Colon (tissue), 2 donors: Measurements from ENCODE around the gene FADS3.

Experiments used
- FAIRE-seq: peaks from 2 replicates; lab custom pipeline; 2012; peaks lifted over from hg19 to GRCh38; lab: Jason Lieb, UNC
- donor health status: control.
- donor health status: control.

FADS3 gene

GRCh38 chr11:61913699-61914395 is 22.5 kb upstream of the FADS3 start:
- no peak for FAIRE-seq

- no peak for FAIRE-seq
Observed at GRCh38 chr11:61912991-61913698, 21.8 kb upstream of the FADS3 start.

GRCh38 chr11:61912530-61912898 is 21.2 kb upstream of the FADS3 start:
- no peak for FAIRE-seq

GRCh38 chr11:61911701-61912529 is 20.6 kb upstream of the FADS3 start:
- FAIRE-seq = no peak

- no peak for FAIRE-seq
Observed at GRCh38 chr11:61911128-61911700, 19.9 kb upstream of the FADS3 start.

- no peak for FAIRE-seq
Observed at GRCh38 chr11:61910187-61911127, 19.1 kb upstream of the FADS3 start.

GRCh38 chr11:61908730-61909316 is 17.5 kb upstream of the FADS3 start:
- no peak for FAIRE-seq

GRCh38 chr11:61907871-61908729 is 16.8 kb upstream of the FADS3 start:
- FAIRE-seq = no peak

GRCh38 chr11:61907282-61907681 is 15.9 kb upstream of the FADS3 start:
- no peak for FAIRE-seq

- no peak for FAIRE-seq
Observed at GRCh38 chr11:61906522-61906909, 15.2 kb upstream of the FADS3 start.

GRCh38 chr11:61905801-61906521 is 14.6 kb upstream of the FADS3 start:
- no peak for FAIRE-seq

- FAIRE-seq = no peak
Observed at GRCh38 chr11:61905067-61905696, 13.8 kb upstream of the FADS3 start.

GRCh38 chr11:61904539-61905048 is 13.2 kb upstream of the FADS3 start:
- FAIRE-seq = no peak

GRCh38 chr11:61903845-61904244 is 12.5 kb upstream of the FADS3 start:
- FAIRE-seq = no peak

GRCh38 chr11:61902313-61902712 is 11.0 kb upstream of the FADS3 start:
- no peak for FAIRE-seq

- FAIRE-seq = no peak
Observed at GRCh38 chr11:61901397-61901796, 10.1 kb upstream of the FADS3 start.

GRCh38 chr11:61900251-61900650 is 8.9 kb upstream of the FADS3 start:
- no peak for FAIRE-seq

- FAIRE-seq = no peak
Observed at GRCh38 chr11:61899146-61899841, 7.9 kb upstream of the FADS3 start.
